ENCODE measurements around the gene CDH8.
"Not testable (repeated sequence)": the region's sequence is repeated elsewhere in the genome, so short reads cannot be mapped to it uniquely, and the experiment has no call there.

The CDH8 gene

GRCh38 chr16:61812251-61812650 is 224.0 kb downstream of the CDH8 start:
- Histone ChIP-seq H3K27ac (no peak overlapping the region), H3K4me3 (ENCODE audit: low read depth, low read length) (no peak overlapping the region), H3K27me3 (replicated peaks) (no peaks in the 10 kb centered on the region), H3K36me3 (replicated peaks) (no peaks in the 10 kb centered on the region)
- no peak for DNase-seq
- in situ Hi-C loops (cut with HindIII; ENCODE audit: low pct_ligation_motif_present, low sequenced_read_pairs), result no loop called here
- no peak for TF ChIP-seq CTCF (IDR thresholded peaks at IDR 0.05; ENCODE audit: low read depth, low read length, missing control alignments)

GRCh38 chr16:61807551-61807950 is 228.7 kb downstream of the CDH8 start:
- DNase-seq, result no peak
- no peaks in the 10 kb centered on the region for H3K27me3 ChIP-seq (replicated peaks)
- H3K36me3 ChIP-seq (replicated peaks), result no peaks in the 10 kb centered on the region
- H3K27ac ChIP-seq, result no peak overlapping the region
- no peak for TF ChIP-seq CTCF (IDR thresholded peaks at IDR 0.05; ENCODE audit: low read depth, low read length, missing control alignments)
- no peak overlapping the region for H3K4me3 ChIP-seq (ENCODE audit: low read depth, low read length)
- in situ Hi-C loops (cut with HindIII; ENCODE audit: low pct_ligation_motif_present, low sequenced_read_pairs), result no loop called here

GRCh38 chr16:61801217-61801616 is 235.0 kb downstream of the CDH8 start:
- H3K4me3 ChIP-seq (ENCODE audit: low read depth, low read length); H3K27me3 ChIP-seq (replicated peaks); DNase-seq; H3K27ac ChIP-seq; H3K36me3 ChIP-seq (replicated peaks); in situ Hi-C loops (cut with HindIII; ENCODE audit: low pct_ligation_motif_present, low sequenced_read_pairs): not testable (repeated sequence)

GRCh38 chr16:61798741-61799140 is 237.5 kb downstream of the CDH8 start:
- no peak overlapping the region for H3K4me3 ChIP-seq (ENCODE audit: low read depth, low read length)
- no peaks in the 10 kb centered on the region for H3K36me3 ChIP-seq (replicated peaks)
- in situ Hi-C loops (cut with HindIII; ENCODE audit: low pct_ligation_motif_present, low sequenced_read_pairs), result no loop called here
- no peak for TF ChIP-seq CTCF (IDR thresholded peaks at IDR 0.05; ENCODE audit: low read depth, low read length, missing control alignments)
- DNase-seq, result peak; percentile 5
- H3K27ac ChIP-seq, result peak overlapping the region; percentile 54
- H3K27me3 ChIP-seq (replicated peaks), result no peaks in the 10 kb centered on the region

- Histone ChIP-seq H3K4me3 (ENCODE audit: low read depth, low read length) (no peak overlapping the region), H3K36me3 (replicated peaks) (no peaks in the 10 kb centered on the region), H3K27ac (peak overlapping the region; percentile 54), H3K27me3 (replicated peaks) (no peaks in the 10 kb centered on the region)
- in situ Hi-C loops (cut with HindIII; ENCODE audit: low pct_ligation_motif_present, low sequenced_read_pairs), result no loop called here
- no peak for DNase-seq
- TF ChIP-seq CTCF (IDR thresholded peaks at IDR 0.05; ENCODE audit: low read depth, low read length, missing control alignments), result no peak
Observed at GRCh38 chr16:61797961-61798507, 238.2 kb downstream of the CDH8 start.

GRCh38 chr16:61797296-61797795 is 238.9 kb downstream of the CDH8 start:
- Histone ChIP-seq H3K27me3 (replicated peaks) (no peaks in the 10 kb centered on the region), H3K27ac (peak overlapping the region; percentile 7), H3K4me3 (ENCODE audit: low read depth, low read length) (no peak overlapping the region), H3K36me3 (replicated peaks) (no peaks in the 10 kb centered on the region)
- DNase-seq, result no peak
- in situ Hi-C loops (cut with HindIII; ENCODE audit: low pct_ligation_motif_present, low sequenced_read_pairs), result no loop called here
- no peak for TF ChIP-seq CTCF (IDR thresholded peaks at IDR 0.05; ENCODE audit: low read depth, low read length, missing control alignments)

All from brain microvascular endothelial cell (primary cell).